Frontal cortex (tissue), 4 donors: Measurements from ENCODE around the gene CYGB. TPM values are rescaled to one million over a fixed set of nuclear protein-coding genes. Genes with fewer than 3 reads are reported as not detected.
"Not testable (repeated sequence)": the region's sequence is repeated elsewhere in the genome, so short reads cannot be mapped to it uniquely, and the experiment has no call there.

Source experiments
- DNase-seq, 2 donors: peaks; one replicate each; pipeline ENCODE4 v3.0.0; 2012; ENCODE audit warnings: low spot score in 2 of 2
- FAIRE-seq: peaks from 2 replicates; lab custom pipeline; 2012; peaks lifted over from hg19 to GRCh38; lab: Jason Lieb, UNC
- total RNA-seq: library from RNA; depleted of rRNA; stranded (reverse); fragments of >200 nt; gene quantifications from one replicate; pipeline ENCODE4 v1.2.3, GENCODE V29; 2014
- donor health status: control.
- donor health status: control.
- donor health status: control.

Gene CYGB
- total RNA-seq, 1 donor from 2014 or later = 3.3 TPM

GRCh38 chr17:76528528-76529223, 8.8 kb downstream of the CYGB start:
- FAIRE-seq (no peak), DNase-seq (peak in 1 of 2 donors; percentile 10)

- FAIRE-seq (no peak), DNase-seq (no peak)
These were observed 9.4 kb downstream of the CYGB start for GRCh38 chr17:76528156-76528527.

- FAIRE-seq (no peak), DNase-seq (peak; percentile 37 to 61)
These were observed 9.9 kb downstream of the CYGB start for GRCh38 chr17:76527430-76528111.

GRCh38 chr17:76527016-76527415, 10.5 kb downstream of the CYGB start:
- DNase-seq = peak in 1 of 2 donors; percentile 8
- not testable (repeated sequence) for FAIRE-seq

GRCh38 chr17:76525513-76525833, 12.0 kb downstream of the CYGB start:
- not testable (repeated sequence) for DNase-seq, FAIRE-seq

- peak in 1 of 2 donors; percentile 13 for DNase-seq
- no peak for FAIRE-seq
These were observed 12.7 kb downstream of the CYGB start for GRCh38 chr17:76524598-76525512.

- FAIRE-seq = no peak
- peak; percentile 74 to 88 for DNase-seq
These were observed 14.1 kb downstream of the CYGB start for GRCh38 chr17:76523084-76524037.

GRCh38 chr17:76521683-76522082, 15.8 kb downstream of the CYGB start:
- not testable (repeated sequence) for FAIRE-seq, DNase-seq

- no peak for FAIRE-seq
- DNase-seq = no peak
These were observed 16.2 kb downstream of the CYGB start for GRCh38 chr17:76521262-76521661.

- no peak for DNase-seq
- FAIRE-seq = no peak
These were observed 18.2 kb downstream of the CYGB start for GRCh38 chr17:76519048-76519966.

GRCh38 chr17:76517638-76518038, 19.9 kb downstream of the CYGB start:
- FAIRE-seq (no peak), DNase-seq (no peak)

- FAIRE-seq = no peak
These were observed 22.1 kb downstream of the CYGB start for GRCh38 chr17:76515274-76515949.

GRCh38 chr17:76514355-76514754, 23.2 kb downstream of the CYGB start:
- DNase-seq, FAIRE-seq: not testable (repeated sequence)

More at GRCh38 chr17:76515274-76515949, 22.1 kb downstream of the CYGB start:
- DNase-seq = peak in 1 of 2 donors; percentile 54

- DNase-seq (no peak), FAIRE-seq (no peak)
These were observed 24.2 kb downstream of the CYGB start for GRCh38 chr17:76513306-76513692.

- FAIRE-seq (no peak), DNase-seq (no peak)
These were observed 24.9 kb downstream of the CYGB start for GRCh38 chr17:76512366-76513305.

- no peak for FAIRE-seq
- no peak for DNase-seq
These were observed 25.7 kb downstream of the CYGB start for GRCh38 chr17:76511668-76512365.
